ENCODE measurements around the gene INSR. TPM values are rescaled to one million over a fixed set of nuclear protein-coding genes. Genes with fewer than 3 reads are reported as not detected.

The INSR gene
- total and polyA plus RNA-seq, 8 donors = 14.0 to 22.8 (median 18.2) TPM

GRCh38 chr19:7254590-7254989, 39.6 kb downstream of the INSR start:
- Histone ChIP-seq H3K9me3 (no peaks in the 10 kb centered on the region), H3K36me3 (no peaks in the 10 kb centered on the region), H3K27me3 (no peaks in the 10 kb centered on the region), H3K27ac (no peak overlapping the region), H3K4me3 (no peak overlapping the region), H3K4me1 (peaks cover 0 to 3% of the 10 kb centered on the region in 2 donors)
- DNase-seq (no peak), ATAC-seq (no peak)
- intact Hi-C loops (cut with DNase I) = no loop called here
- no peak for TF ChIP-seq CTCF (IDR thresholded peaks at IDR 0.05)

GRCh38 chr19:7252364-7252763, 41.9 kb downstream of the INSR start:
- no peaks in the 10 kb centered on the region for H3K9me3 ChIP-seq
- DNase-seq = no peak
- no peaks in the 10 kb centered on the region for H3K4me1 ChIP-seq
- intact Hi-C loops (cut with DNase I) = no loop called here
- H3K27ac ChIP-seq = no peak overlapping the region
- H3K4me3 ChIP-seq = no peak overlapping the region
- no peaks in the 10 kb centered on the region for H3K36me3 ChIP-seq
- ATAC-seq = no peak
- no peak for TF ChIP-seq CTCF (IDR thresholded peaks at IDR 0.05)
- no peaks in the 10 kb centered on the region for H3K27me3 ChIP-seq

GRCh38 chr19:7251494-7251893, 42.7 kb downstream of the INSR start:
- Histone ChIP-seq H3K27me3 (no peaks in the 10 kb centered on the region), H3K36me3 (no peaks in the 10 kb centered on the region), H3K9me3 (peaks cover 0 to 3% of the 10 kb centered on the region in 2 donors), H3K4me1 (no peaks in the 10 kb centered on the region), H3K27ac (no peak overlapping the region), H3K4me3 (no peak overlapping the region)
- no peak for ATAC-seq
- intact Hi-C loops (cut with DNase I) = no loop called here
- no peak for DNase-seq
- TF ChIP-seq CTCF (IDR thresholded peaks at IDR 0.05) = no peak

- H3K27ac ChIP-seq = no peak overlapping the region
- TF ChIP-seq CTCF (IDR thresholded peaks at IDR 0.05) = no peak
- no peak overlapping the region for H3K4me3 ChIP-seq
- H3K27me3 ChIP-seq = no peaks in the 10 kb centered on the region
- H3K36me3 ChIP-seq = no peaks in the 10 kb centered on the region
- H3K9me3 ChIP-seq = peaks cover 0 to 6% of the 10 kb centered on the region in 2 donors
- ATAC-seq (no peak), DNase-seq (no peak)
- intact Hi-C loops (cut with DNase I) = no loop called here
- H3K4me1 ChIP-seq = no peaks in the 10 kb centered on the region
Measured at GRCh38 chr19:7250951-7251350, 43.3 kb downstream of the INSR start.

GRCh38 chr19:7250057-7250596, 44.1 kb downstream of the INSR start:
- no peak for ATAC-seq
- H3K36me3 ChIP-seq = no peaks in the 10 kb centered on the region
- intact Hi-C loops (cut with DNase I) = no loop called here

More at GRCh38 chr19:7250057-7250596, 44.1 kb downstream of the INSR start:
- Histone ChIP-seq H3K4me1 (no peaks in the 10 kb centered on the region), H3K9me3 (peaks cover 0 to 6% of the 10 kb centered on the region in 2 donors), H3K4me3 (no peak overlapping the region), H3K27ac (no peak overlapping the region), H3K27me3 (no peaks in the 10 kb centered on the region)
- no peak for DNase-seq
- TF ChIP-seq CTCF (IDR thresholded peaks at IDR 0.05) = no peak

Data from left lung (tissue), 10 donors.